ENCODE measurements around the gene CFAP126.
"Not testable (repeated sequence)": the region's sequence is repeated elsewhere in the genome, so short reads cannot be mapped to it uniquely, and the experiment has no call there.

The CFAP126 gene

GRCh38 chr1:161382214-161383019 is 14.7 kb upstream of the CFAP126 start:
- no peak for DNase-seq (ENCODE audit: extremely low read depth in 1 of 2, low read depth in 1 of 2)

DNA sequence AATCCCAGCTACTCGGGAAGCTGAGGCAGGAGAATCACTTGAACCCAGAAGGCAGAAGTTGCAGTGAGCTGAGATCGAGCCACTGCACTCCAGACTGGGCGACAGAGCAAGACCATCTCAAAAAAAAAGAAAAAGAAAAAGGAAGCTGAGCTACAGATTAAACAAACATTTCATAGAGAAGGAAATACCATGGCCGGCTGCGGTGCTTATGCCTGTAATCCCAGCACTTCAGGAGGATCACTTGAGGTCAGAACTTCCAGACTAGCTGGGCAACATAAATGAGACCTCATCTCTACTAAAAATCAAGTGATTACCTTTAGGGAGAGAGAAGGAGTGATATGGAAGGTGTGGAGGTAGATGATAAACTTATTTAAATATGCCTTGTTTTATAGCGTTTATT is 14.0 kb upstream of the CFAP126 start:
- no peak for DNase-seq (ENCODE audit: extremely low read depth in 1 of 2, low read depth in 1 of 2)

GRCh38 chr1:161379071-161379470 is 11.4 kb upstream of the CFAP126 start:
- no peak for DNase-seq (ENCODE audit: extremely low read depth in 1 of 2, low read depth in 1 of 2)

GRCh38 chr1:161378014-161378413 is 10.3 kb upstream of the CFAP126 start:
- no peak for DNase-seq (ENCODE audit: extremely low read depth in 1 of 2, low read depth in 1 of 2)

DNA sequence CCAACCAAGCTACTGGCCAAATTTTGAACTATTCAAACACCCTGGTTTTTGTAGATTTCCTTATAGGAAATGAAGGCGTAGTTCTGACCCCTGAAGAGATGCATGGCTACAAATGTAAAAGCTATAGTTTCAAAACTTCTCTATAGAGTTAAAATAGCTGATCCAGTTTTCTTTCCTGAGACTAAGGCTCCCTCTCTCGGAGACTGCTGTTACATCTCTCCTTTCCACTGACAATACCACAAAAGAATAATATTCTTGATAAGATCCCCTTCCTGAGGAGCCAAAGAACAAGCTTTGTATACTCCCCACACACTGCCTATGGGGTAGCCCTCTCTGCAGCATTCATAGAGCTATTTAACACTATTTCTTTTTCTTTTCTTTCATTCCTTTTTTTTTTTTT is 6.7 kb upstream of the CFAP126 start:
- DNase-seq (ENCODE audit: extremely low read depth in 1 of 2, low read depth in 1 of 2), result no peak

DNA sequence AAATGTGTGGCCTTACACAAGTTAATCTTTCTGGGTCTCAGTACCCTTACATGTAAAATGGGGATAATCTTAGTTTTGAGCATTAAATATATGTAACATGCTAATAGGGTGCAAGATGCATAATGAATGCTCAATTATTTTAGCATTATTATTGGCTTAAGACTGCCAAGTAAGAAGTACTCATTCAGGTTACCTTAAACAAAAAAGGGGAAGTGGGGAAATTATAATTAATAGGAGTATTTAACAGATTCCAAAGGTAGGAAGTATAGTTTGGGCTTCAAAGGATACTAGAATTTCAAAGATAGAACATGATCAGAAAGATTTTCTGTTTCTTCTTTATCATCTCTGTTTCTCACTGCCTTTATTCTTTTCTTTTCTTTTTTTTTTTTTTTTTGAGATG is 5.8 kb upstream of the CFAP126 start:
- DNase-seq (ENCODE audit: extremely low read depth in 1 of 2, low read depth in 1 of 2), result no peak

DNA sequence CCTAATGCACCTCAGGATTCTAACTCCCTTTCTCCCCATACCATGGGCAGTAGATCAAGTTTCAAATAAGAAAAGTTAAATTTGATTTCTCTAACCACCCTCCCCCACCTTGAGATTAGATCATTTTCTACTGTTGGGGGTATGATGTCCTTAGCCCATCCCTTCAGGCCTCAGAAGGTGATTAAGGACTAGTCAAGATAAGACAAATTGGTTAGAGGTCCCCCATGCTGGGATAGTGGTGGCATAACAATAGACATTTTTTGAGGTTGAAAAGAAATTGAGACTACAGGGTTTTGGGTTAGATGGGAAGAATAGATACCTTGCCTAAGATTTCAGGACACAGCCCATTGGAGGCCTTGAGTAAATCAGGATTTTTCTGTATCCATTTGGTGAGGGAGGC is 2.5 kb downstream of the CFAP126 start:
- no peak for DNase-seq (ENCODE audit: extremely low read depth in 1 of 2, low read depth in 1 of 2)

DNA sequence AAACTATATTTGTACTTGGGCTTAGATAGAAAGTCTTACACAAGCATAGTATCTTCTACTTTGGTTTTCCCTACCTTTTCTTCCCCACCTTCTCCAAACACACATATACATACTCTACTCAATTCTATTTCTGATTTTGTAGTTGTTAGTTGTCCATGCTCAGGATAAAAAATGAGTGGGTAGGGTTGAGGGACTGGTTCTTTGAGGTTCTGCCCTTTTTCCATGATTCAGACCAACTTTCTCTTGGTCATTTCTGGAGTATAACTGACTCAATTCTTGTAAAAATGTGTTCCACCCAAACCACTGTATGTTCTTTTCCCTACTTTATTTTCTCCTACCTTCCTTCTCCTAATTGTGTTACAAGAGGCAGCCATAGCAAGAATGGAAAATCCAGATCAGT is 3.3 kb downstream of the CFAP126 start:
- no peak for DNase-seq (ENCODE audit: extremely low read depth in 1 of 2, low read depth in 1 of 2)

GRCh38 chr1:161359291-161359690 is 8.4 kb downstream of the CFAP126 start:
- DNase-seq (ENCODE audit: extremely low read depth in 1 of 2, low read depth in 1 of 2), result no peak

GRCh38 chr1:161357073-161357472 is 10.6 kb downstream of the CFAP126 start:
- no peak for DNase-seq (ENCODE audit: extremely low read depth in 1 of 2, low read depth in 1 of 2)

- DNase-seq (ENCODE audit: extremely low read depth in 1 of 2, low read depth in 1 of 2), result no peak
These were observed 16.2 kb downstream of the CFAP126 start for GRCh38 chr1:161351482-161351881.

- no peak for DNase-seq (ENCODE audit: extremely low read depth in 1 of 2, low read depth in 1 of 2)
These were observed 17.0 kb downstream of the CFAP126 start for GRCh38 chr1:161350671-161351070.

DNA sequence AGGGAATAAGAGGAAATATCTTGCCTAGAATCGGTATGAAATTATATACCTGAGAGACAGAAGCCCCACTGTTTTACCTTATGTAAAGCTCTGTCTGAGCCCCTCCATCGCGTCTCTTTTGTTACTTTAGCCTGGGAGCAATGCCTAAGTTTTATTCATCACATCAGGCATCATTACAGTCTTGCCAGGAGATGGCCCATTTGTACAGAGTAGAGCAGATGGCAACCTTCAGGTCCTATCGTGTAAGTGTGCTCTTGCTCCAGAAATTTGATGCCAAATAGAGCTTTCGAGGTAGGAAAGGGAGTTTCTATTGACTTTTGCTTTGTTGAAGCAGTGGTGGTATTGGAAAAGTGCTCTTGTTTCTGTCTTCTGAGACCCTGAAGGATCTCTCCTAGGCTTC is 24.9 kb downstream of the CFAP126 start:
- DNase-seq (ENCODE audit: extremely low read depth in 1 of 2, low read depth in 1 of 2), result no peak

DNA sequence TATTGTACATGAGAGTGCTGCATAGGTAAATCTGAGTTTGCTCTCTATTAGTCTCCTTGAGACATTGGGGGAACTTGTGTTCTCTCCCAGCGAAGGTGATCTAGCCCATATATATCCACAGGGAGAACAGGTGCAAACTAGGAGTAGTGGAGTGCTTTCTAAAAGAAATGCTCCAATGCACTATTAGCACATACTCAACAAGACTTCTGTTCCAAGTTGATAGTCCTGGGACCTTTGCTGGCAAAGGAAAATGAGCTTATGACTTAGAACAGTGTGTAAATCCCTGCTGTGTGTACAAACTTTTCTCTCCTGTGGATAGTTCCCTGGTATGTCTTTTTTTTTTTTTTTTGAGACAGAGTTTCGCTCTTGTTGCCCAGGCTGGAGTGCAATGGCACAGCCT is 25.5 kb downstream of the CFAP126 start:
- no peak for DNase-seq (ENCODE audit: extremely low read depth in 1 of 2, low read depth in 1 of 2)

- no peak for DNase-seq (ENCODE audit: extremely low read depth in 1 of 2, low read depth in 1 of 2)
These were observed 31.9 kb downstream of the CFAP126 start for GRCh38 chr1:161335796-161336195.

DNA sequence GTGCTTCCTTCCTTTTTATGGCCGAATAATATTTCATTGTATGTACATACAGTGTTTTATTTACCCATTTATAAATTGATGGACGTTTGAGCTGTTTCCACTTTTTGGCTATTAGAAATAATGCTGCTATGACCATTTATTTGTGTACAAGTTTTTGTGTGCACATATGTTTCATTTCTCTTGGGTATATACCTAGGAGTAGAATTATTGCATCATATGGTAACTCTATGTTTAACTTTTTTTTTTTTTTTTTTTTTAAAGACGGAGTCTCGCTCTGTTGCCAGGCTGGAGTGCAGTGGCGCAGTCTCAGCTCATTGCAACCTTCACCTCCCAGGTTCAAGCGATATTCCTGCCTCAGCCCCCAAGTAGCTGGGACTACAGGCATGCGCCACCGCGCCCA is 34.5 kb downstream of the CFAP126 start:
- DNase-seq (ENCODE audit: extremely low read depth in 1 of 2, low read depth in 1 of 2), result no peak

GRCh38 chr1:161330346-161330745 is 37.3 kb downstream of the CFAP126 start:
- no peak for DNase-seq (ENCODE audit: extremely low read depth in 1 of 2, low read depth in 1 of 2)

DNA sequence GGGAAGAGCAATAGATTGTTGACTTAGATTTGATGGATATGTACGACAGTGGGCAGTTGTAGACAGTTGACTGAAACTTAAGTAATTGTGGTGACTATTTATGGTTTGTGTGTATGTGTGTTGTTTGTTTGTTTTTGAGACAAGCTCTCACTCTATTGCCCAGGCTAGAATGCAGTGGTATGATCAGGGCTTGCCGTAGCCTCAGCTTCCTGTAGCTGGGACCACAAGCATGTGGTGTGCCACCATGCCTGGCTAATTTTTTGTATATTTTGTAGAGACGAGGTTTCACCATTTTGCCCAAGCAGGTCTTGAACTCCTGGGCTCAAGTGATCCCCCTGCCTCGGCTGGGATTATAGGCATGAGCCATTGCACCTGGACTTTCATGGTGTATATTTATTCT is 43.7 kb downstream of the CFAP126 start:
- no peak for DNase-seq (ENCODE audit: extremely low read depth in 1 of 2, low read depth in 1 of 2)

DNA sequence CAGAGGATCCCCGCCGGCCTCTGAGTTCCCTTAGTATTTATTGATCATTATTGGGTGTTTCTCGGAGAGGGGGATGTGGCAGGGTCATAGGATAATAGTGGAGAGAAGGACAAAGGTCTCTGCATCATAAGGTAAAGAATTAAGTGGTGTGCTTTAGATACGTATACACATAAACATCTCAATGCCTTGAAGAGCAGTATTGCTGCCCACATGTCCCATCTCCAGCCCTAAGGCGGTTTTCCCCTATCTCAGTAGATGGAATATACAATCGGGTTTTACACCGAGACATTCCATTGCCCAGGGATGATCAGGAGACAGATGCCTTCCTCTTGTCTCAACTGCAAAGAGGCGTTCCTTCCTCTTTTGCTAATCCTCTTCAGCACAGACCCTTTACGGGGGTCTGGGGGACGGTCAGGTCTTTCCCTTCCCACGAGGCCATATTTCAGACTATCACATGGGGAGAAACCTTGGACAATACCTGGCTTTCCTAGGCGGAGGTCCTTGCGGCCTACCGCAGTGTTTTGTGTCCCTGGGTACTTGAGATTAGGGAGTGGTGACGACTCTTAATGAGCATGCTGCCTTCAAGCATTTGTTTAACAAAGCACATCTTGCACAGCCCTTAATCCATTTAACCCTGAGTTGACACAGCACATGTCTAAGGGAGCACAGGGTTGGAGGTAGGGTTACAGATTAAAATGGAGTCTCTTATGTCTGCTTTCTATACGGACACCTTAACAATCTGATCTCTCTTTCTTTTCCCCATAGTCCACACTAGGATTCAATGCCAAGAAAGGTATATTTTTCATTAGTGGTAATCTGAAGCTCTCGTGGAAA is 51.6 kb downstream of the CFAP126 start:
- not testable (repeated sequence) for DNase-seq (ENCODE audit: extremely low read depth in 1 of 2, low read depth in 1 of 2)

Measured in stimulated activated CD8-positive, alpha-beta memory T cell treated with anti-CD3 and anti-CD28 coated beads, Interleukin-7, amount 100 ng/mL, for 48 hours (primary cell).